ENCODE measurements around the gene ERGIC3. TPM values are rescaled to one million over a fixed set of nuclear protein-coding genes. Genes with fewer than 3 reads are reported as not detected.

The ERGIC3 gene
- polyA plus RNA-seq, 2 of the 4 experiments (the other 2 are of a cell fraction), result 239 to 343 TPM

DNA sequence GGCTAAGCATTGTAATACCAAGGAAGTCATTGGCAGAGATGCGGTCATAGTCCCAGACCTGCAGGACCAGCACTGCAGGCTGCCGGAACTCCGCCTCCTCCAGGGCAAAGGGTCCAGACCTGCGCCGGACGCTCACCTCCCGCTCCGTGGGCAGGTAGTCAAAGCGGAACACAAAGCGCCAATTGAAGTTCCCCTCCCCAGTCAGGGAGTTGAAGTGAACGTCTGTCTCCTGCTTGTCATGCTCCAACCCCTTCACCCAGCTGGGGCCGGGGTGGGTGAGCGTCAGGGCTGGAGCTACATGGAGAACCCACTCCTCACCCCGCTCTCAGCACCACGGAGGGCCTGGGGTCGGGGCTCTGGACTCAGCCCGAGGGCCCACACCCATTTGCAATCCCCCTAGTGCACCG lies 18.2 kb downstream of the ERGIC3 start:
- CTCF ChIA-PET, result interaction anchor here (0.8 to 2.3 kb wide), 5 partner anchors 10 to 434 kb away, joined by 3 to 8 read pairs (median 4); partner anchors contain the start of gene ERGIC3
- DNase-seq (ENCODE audit: low read depth in 1 of 2, low spot score in 1 of 2), result no peak
- no peak for FAIRE-seq
- WGBS (ENCODE audit: missing lambda C conversion rate), result 80% methylated on average over 18 of the region's 18 CpGs
- no peak overlapping the region for H3K4me3 ChIP-seq
- no peak for ATAC-seq
- H3K9me3 ChIP-seq, result no peaks in the 10 kb centered on the region
- TF ChIP-seq, protein P1, sequence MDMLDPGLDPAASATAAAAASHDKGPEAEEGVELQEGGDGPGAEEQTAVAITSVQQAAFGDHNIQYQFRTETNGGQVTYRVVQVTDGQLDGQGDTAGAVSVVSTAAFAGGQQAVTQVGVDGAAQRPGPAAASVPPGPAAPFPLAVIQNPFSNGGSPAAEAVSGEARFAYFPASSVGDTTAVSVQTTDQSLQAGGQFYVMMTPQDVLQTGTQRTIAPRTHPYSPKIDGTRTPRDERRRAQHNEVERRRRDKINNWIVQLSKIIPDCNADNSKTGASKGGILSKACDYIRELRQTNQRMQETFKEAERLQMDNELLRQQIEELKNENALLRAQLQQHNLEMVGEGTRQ (IDR thresholded peaks at IDR 0.05), result no peak
- TF ChIP-seq TFCP2L1 (CRISPR knock-in tag; IDR thresholded peaks at IDR 0.05), result no peak
- TF ChIP-seq TP53 (CRISPR knock-in tag; IDR thresholded peaks at IDR 0.05), result no peak
- no peak overlapping the region for H3K4me2 ChIP-seq
- H3K27ac ChIP-seq, result no peak overlapping the region
- POLR2A ChIA-PET, result no interaction called here
- no peaks in the 10 kb centered on the region for H3K4me1 ChIP-seq

GRCh38 chr20:35560541-35560940 lies 18.7 kb downstream of the ERGIC3 start:
- FAIRE-seq (no peak), DNase-seq (ENCODE audit: low read depth in 1 of 2, low spot score in 1 of 2) (no peak), ATAC-seq (no peak)
- Histone ChIP-seq H3K27ac (no peak overlapping the region), H3K4me3 (no peak overlapping the region), H3K4me1 (no peaks in the 10 kb centered on the region), H3K9me3 (no peaks in the 10 kb centered on the region), H3K4me2 (no peak overlapping the region)
- WGBS (ENCODE audit: missing lambda C conversion rate), result 83% methylated on average over 9 of the region's 10 CpGs
- POLR2A ChIA-PET, result interaction anchor here (0.5 kb wide), 1 partner anchor 63 kb away, joined by 4 read pairs; no protein-coding TSS in a partner anchor
- CTCF ChIA-PET, result interaction anchor here (0.8 to 2.2 kb wide), 3 partner anchors 10 to 433 kb away, joined by 3 to 8 read pairs (median 3); partner anchors contain the start of gene ERGIC3
- TF ChIP-seq CTCF (IDR thresholded peaks at IDR 0.05) (no peak), RNF2 (IDR thresholded peaks at IDR 0.05; ENCODE audit: borderline replicate concordance, low read depth) (no peak), RCOR1 (IDR thresholded peaks at IDR 0.05; ENCODE audit: low read depth, low read length) (no peak), KDM5A (IDR thresholded peaks at IDR 0.05) (no peak), NR3C1 (IDR thresholded peaks at IDR 0.05) (no peak), JUNB (IDR thresholded peaks at IDR 0.05) (no peak), MAFK (IDR thresholded peaks at IDR 0.05; ENCODE audit: partially characterized antibody) (no peak), POLR2A (IDR thresholded peaks at IDR 0.05; ENCODE audit: low read length) (no peak), PHF8 (IDR thresholded peaks at IDR 0.05; ENCODE audit: borderline replicate concordance, low read depth) (no peak), EP300 (IDR thresholded peaks at IDR 0.05) (no peak), SMC3 (IDR thresholded peaks at IDR 0.05) (no peak), BCL3 (IDR thresholded peaks at IDR 0.05) (no peak), FOXS1 (CRISPR knock-in tag; IDR thresholded peaks at IDR 0.05) (no peak), HOXA7 (CRISPR knock-in tag; IDR thresholded peaks at IDR 0.05) (no peak), ZFP36 (IDR thresholded peaks at IDR 0.05; ENCODE audit: borderline replicate concordance, partially characterized antibody) (no peak), HDAC2 (IDR thresholded peaks at IDR 0.05) (no peak)
- TF ChIP-seq, protein P2, sequence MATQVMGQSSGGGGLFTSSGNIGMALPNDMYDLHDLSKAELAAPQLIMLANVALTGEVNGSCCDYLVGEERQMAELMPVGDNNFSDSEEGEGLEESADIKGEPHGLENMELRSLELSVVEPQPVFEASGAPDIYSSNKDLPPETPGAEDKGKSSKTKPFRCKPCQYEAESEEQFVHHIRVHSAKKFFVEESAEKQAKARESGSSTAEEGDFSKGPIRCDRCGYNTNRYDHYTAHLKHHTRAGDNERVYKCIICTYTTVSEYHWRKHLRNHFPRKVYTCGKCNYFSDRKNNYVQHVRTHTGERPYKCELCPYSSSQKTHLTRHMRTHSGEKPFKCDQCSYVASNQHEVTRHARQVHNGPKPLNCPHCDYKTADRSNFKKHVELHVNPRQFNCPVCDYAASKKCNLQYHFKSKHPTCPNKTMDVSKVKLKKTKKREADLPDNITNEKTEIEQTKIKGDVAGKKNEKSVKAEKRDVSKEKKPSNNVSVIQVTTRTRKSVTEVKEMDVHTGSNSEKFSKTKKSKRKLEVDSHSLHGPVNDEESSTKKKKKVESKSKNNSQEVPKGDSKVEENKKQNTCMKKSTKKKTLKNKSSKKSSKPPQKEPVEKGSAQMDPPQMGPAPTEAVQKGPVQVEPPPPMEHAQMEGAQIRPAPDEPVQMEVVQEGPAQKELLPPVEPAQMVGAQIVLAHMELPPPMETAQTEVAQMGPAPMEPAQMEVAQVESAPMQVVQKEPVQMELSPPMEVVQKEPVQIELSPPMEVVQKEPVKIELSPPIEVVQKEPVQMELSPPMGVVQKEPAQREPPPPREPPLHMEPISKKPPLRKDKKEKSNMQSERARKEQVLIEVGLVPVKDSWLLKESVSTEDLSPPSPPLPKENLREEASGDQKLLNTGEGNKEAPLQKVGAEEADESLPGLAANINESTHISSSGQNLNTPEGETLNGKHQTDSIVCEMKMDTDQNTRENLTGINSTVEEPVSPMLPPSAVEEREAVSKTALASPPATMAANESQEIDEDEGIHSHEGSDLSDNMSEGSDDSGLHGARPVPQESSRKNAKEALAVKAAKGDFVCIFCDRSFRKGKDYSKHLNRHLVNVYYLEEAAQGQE (IDR thresholded peaks at IDR 0.05), result no peak
- TF ChIP-seq, protein P1 (IDR thresholded peaks at IDR 0.05), result no peak

All from A549 (cell line).